ENCODE data around the gene TIMMDC1.

Gene TIMMDC1

GRCh38 chr3:119570229-119570628 is 71.9 kb downstream of the TIMMDC1 start:
- no peaks in the 10 kb centered on the region for H3K4me1 Mint-ChIP-seq
- TF ChIP-seq, protein P1, sequence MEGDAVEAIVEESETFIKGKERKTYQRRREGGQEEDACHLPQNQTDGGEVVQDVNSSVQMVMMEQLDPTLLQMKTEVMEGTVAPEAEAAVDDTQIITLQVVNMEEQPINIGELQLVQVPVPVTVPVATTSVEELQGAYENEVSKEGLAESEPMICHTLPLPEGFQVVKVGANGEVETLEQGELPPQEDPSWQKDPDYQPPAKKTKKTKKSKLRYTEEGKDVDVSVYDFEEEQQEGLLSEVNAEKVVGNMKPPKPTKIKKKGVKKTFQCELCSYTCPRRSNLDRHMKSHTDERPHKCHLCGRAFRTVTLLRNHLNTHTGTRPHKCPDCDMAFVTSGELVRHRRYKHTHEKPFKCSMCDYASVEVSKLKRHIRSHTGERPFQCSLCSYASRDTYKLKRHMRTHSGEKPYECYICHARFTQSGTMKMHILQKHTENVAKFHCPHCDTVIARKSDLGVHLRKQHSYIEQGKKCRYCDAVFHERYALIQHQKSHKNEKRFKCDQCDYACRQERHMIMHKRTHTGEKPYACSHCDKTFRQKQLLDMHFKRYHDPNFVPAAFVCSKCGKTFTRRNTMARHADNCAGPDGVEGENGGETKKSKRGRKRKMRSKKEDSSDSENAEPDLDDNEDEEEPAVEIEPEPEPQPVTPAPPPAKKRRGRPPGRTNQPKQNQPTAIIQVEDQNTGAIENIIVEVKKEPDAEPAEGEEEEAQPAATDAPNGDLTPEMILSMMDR (IDR thresholded peaks at IDR 0.05; ENCODE audit: unreplicated experiment in 3 of 3) = no peak
- H3K27ac Mint-ChIP-seq = no peak overlapping the region
- H3K36me3 Mint-ChIP-seq (ENCODE audit: low read depth) = no peaks in the 10 kb centered on the region
- H3K4me3 Mint-ChIP-seq = no peak overlapping the region
- H3K27me3 Mint-ChIP-seq (ENCODE audit: low read depth) = no peaks in the 10 kb centered on the region
- no peaks in the 10 kb centered on the region for H3K9me3 Mint-ChIP-seq

DNA sequence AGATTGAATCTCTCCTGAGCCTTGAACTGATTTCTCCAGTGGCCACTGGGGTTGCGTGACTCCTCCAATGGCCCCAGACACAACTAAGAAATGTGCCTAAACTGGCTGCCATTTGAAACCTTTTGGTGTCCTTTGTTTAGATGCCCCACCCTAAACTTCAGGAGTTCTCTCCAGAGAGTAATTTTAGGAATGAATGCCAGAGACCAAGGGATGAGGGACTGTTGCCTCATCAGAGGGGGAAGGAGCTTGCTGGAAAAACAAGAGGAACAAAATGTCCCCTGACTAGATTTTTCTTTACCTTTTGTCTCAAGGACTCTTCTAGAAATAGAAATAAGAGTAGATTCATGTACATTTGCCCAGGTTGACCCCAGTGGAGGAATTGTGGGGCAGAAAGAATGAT is 72.9 kb downstream of the TIMMDC1 start:
- no peaks in the 10 kb centered on the region for H3K27me3 Mint-ChIP-seq (ENCODE audit: low read depth)
- no peak overlapping the region for H3K4me3 Mint-ChIP-seq
- TF ChIP-seq, protein P1 (IDR thresholded peaks at IDR 0.05; ENCODE audit: unreplicated experiment in 3 of 3) = no peak
- no peaks in the 10 kb centered on the region for H3K9me3 Mint-ChIP-seq
- no peaks in the 10 kb centered on the region for H3K4me1 Mint-ChIP-seq
- H3K27ac Mint-ChIP-seq = no peak overlapping the region
- no peaks in the 10 kb centered on the region for H3K36me3 Mint-ChIP-seq (ENCODE audit: low read depth)

DNA sequence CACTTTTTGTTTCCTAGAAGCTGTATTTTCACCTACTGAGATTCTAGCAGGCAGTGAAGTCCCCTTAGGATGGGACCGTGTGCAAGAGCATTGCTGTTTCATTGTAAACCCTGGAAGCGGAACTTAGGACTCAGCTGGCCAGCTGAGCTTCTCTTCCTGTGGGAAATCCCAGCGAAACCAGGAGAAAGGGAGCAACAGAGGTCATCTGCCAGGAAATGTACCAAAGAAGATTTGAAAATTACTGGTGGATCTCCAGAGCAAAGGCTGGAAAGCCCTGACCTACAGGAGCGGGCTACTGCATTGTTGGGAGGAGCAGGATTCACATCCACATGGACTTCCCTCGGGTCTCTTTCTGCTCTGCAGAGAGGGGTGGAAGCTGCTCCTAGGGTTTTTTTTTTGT is 73.3 kb downstream of the TIMMDC1 start:
- Mint-ChIP-seq H3K4me3 (no peak overlapping the region), H3K9me3 (no peaks in the 10 kb centered on the region), H3K27ac (no peak overlapping the region), H3K36me3 (ENCODE audit: low read depth) (no peaks in the 10 kb centered on the region), H3K27me3 (ENCODE audit: low read depth) (no peaks in the 10 kb centered on the region), H3K4me1 (no peaks in the 10 kb centered on the region)
- TF ChIP-seq, protein P1 (IDR thresholded peaks at IDR 0.05; ENCODE audit: unreplicated experiment in 3 of 3) = no peak
